GM12878 (cell line): ENCODE data around the gene POFUT2. TPM values are rescaled to one million over a fixed set of nuclear protein-coding genes. Genes with fewer than 3 reads are reported as not detected.

Source experiments
- ATAC-seq: fragments of 200-7000 bp; cut with Tn5 transposase; 3 replicates; pipeline ENCODE4 v1.9.1; 2020; ENCODE audit warnings: mild to moderate bottlenecking, moderate library complexity
- BruUV-seq: library from RNA; stranded (reverse); fragments of 400-500 nt; replicated peaks from 2 replicates; lab custom pipeline; 2021; lab: Mats Ljungman, UMichigan
- CTCF ChIA-PET: fragments of 300-600 bp; sonication (Branson Sonifier 250); formaldehyde crosslinking; extraction: SDS; loops from one replicate; lab custom pipeline; 2021; ENCODE audit warnings: inconsistent platforms; lab: Yijun Ruan, JAX
- POLR2A ChIA-PET: fragments of 350-600 bp; formaldehyde crosslinking; extraction: SDS; loops from one replicate; lab custom pipeline; 2021; ENCODE audit warnings: inconsistent platforms; lab: Charles Lee
- RAD21 ChIA-PET: fragments of 300-600 bp; sonication (Branson Sonifier 250); formaldehyde crosslinking; loops from one replicate; lab custom pipeline; 2023; ENCODE audit warnings: antibody characterized with exemption; ENCODE audit not compliant: unreplicated experiment; lab: Charles Lee
- SMC1A ChIA-PET: fragments of 300-600 bp; sonication (Branson Sonifier 250); formaldehyde crosslinking; loops from one replicate; lab custom pipeline; 2023; ENCODE audit not compliant: unreplicated experiment, uncharacterized antibody; lab: Charles Lee
- DNase-seq: peaks from one replicate; pipeline ENCODE4 v3.0.0-alpha.2; 2011; ENCODE audit warnings: low read depth, low spot score
- FAIRE-seq: peaks from 3 replicates; lab custom pipeline; 2011; peaks lifted over from hg19 to GRCh38; lab: Jason Lieb, UNC
- H2AFZ ChIP-seq: 2 replicates; pipeline ENCODE4 v1.6.0; 2011; ENCODE audit warnings: low read depth, low read length, control low read depth; ENCODE audit not compliant: control insufficient read depth
- H3K27ac ChIP-seq: 2 replicates; pipeline ENCODE4 v1.5.1; 2011; ENCODE audit warnings: control low read depth; ENCODE audit not compliant: control insufficient read depth, insufficient read depth
- H3K27me3 ChIP-seq, 2 experiments: replicated peaks in 1 of 2; 2 replicates each; pipeline versions ENCODE4 v1.6.0 to v1.6.1; 2011; ENCODE audit warnings: low read length in 1 of 2; ENCODE audit not compliant: control insufficient read depth in 2 of 2, insufficient read depth in 2 of 2
- H3K36me3 ChIP-seq, 2 experiments: 2 replicates each; pipeline ENCODE4 v1.5.1; 2011; ENCODE audit warnings: low read length in 1 of 2; ENCODE audit not compliant: control insufficient read depth in 2 of 2, insufficient read depth in 2 of 2
- H3K4me1 ChIP-seq: 2 replicates; pipeline ENCODE4 v1.6.1; 2011; ENCODE audit warnings: mild to moderate bottlenecking, low read length, moderate library complexity, mixed read lengths; ENCODE audit not compliant: control insufficient read depth, insufficient read depth
- H3K4me2 ChIP-seq: 2 replicates; pipeline ENCODE4 v1.6.0; 2011; ENCODE audit warnings: control low read depth; ENCODE audit not compliant: control insufficient read depth, insufficient read depth
- H3K4me3 ChIP-seq: fragments of 200-600 bp; sonication (generic); 2 replicates; pipeline ENCODE4 v1.5.1; 2016
- H3K79me2 ChIP-seq: 2 replicates; pipeline ENCODE4 v1.6.0; 2011; ENCODE audit warnings: low read length; ENCODE audit not compliant: control insufficient read depth, insufficient read depth
- H3K9ac ChIP-seq: 2 replicates; pipeline ENCODE4 v1.8.0; 2011; ENCODE audit warnings: low read length, control low read depth, mixed read lengths; ENCODE audit not compliant: control insufficient read depth, insufficient read depth
- H3K9me3 ChIP-seq: replicated peaks from 3 replicates; pipeline ENCODE4 v1.5.1; 2011; ENCODE audit warnings: mild to moderate bottlenecking, low read length; ENCODE audit not compliant: control insufficient read depth, insufficient read depth
- H4K20me1 ChIP-seq: 2 replicates; pipeline ENCODE4 v1.6.0; 2011; ENCODE audit not compliant: control insufficient read depth, insufficient read depth
- BHLHE40 ChIP-seq, 2 experiments: fragments of 450-650 bp in 1 of 2; IDR thresholded peaks; 2 replicates each; pipeline ENCODE4 v1.6.1; 2011 to 2017; ENCODE audit warnings: low read depth in 2 of 2, borderline replicate concordance in 1 of 2, improper control_type of control experiment in 1 of 2, low read length in 1 of 2, mild to moderate bottlenecking in 1 of 2
- EGR1 ChIP-seq, 2 experiments: IDR thresholded peaks; 1 replicate in 1 of 2; 2 replicates in 1 of 2; pipeline ENCODE4 v1.6.1; 2011 to 2012; ENCODE audit warnings: low read depth in 2 of 2, low read length in 2 of 2, borderline replicate concordance in 1 of 2, mild to moderate bottlenecking in 1 of 2, moderate library complexity in 1 of 2
- FOXK2 ChIP-seq: fragments of 450-650 bp; IDR thresholded peaks from 2 replicates; pipeline ENCODE4 v1.6.1; 2017; ENCODE audit warnings: mild to moderate bottlenecking, moderate library complexity
- LARP7 ChIP-seq: fragments of 450-650 bp; IDR thresholded peaks from 2 replicates; pipeline ENCODE4 v1.6.1; 2017; ENCODE audit warnings: mild to moderate bottlenecking
- NFYB ChIP-seq: IDR thresholded peaks from 2 replicates; pipeline ENCODE4 v1.6.1; 2011; ENCODE audit warnings: low read depth, mild to moderate bottlenecking, low read length, improper control_type of control experiment, moderate library complexity; ENCODE audit not compliant: insufficient read depth
- NR2C1 ChIP-seq: fragments of 450-650 bp; IDR thresholded peaks from 2 replicates; pipeline ENCODE4 v1.6.1; 2017; ENCODE audit warnings: antibody characterized with exemption, mild to moderate bottlenecking, moderate library complexity
- PML ChIP-seq: IDR thresholded peaks from 2 replicates; pipeline ENCODE4 v1.6.1; 2012; ENCODE audit warnings: low read length, inconsistent platforms
- POLR2AphosphoS2 ChIP-seq: IDR thresholded peaks from 2 replicates; pipeline ENCODE4 v1.6.1; 2011; ENCODE audit warnings: low read depth, mild to moderate bottlenecking, low read length, improper control_type of control experiment, moderate library complexity
- POLR2AphosphoS5 ChIP-seq: IDR thresholded peaks from 2 replicates; pipeline ENCODE4 v1.6.1; 2011; ENCODE audit warnings: mild to moderate bottlenecking, low read length, inconsistent platforms
- RAD51 ChIP-seq: fragments of 450-650 bp; IDR thresholded peaks from 2 replicates; pipeline ENCODE4 v1.6.1; 2016; ENCODE audit warnings: moderate library complexity, mild to moderate bottlenecking, inconsistent platforms
- SMC3 ChIP-seq: IDR thresholded peaks from 2 replicates; pipeline ENCODE4 v1.6.1; 2011; ENCODE audit warnings: low read length, improper control_type of control experiment, borderline replicate concordance
- SPI1 ChIP-seq: IDR thresholded peaks from 2 replicates; pipeline ENCODE4 v1.6.1; 2011; ENCODE audit warnings: low read depth, mild to moderate bottlenecking, low read length, moderate library complexity, borderline replicate concordance; ENCODE audit not compliant: insufficient read depth
- TCF7 ChIP-seq: IDR thresholded peaks from 2 replicates; pipeline ENCODE4 v1.6.1; 2014; ENCODE audit warnings: antibody characterized with exemption, borderline replicate concordance
- ZBED1 ChIP-seq: IDR thresholded peaks from 2 replicates; pipeline ENCODE4 v1.6.1; 2016; ENCODE audit warnings: borderline replicate concordance
- ZBTB40 ChIP-seq: fragments of 450-650 bp; IDR thresholded peaks from 2 replicates; pipeline ENCODE4 v1.6.1; 2016; ENCODE audit warnings: mild to moderate bottlenecking, moderate library complexity, borderline replicate concordance
- ZNF217 ChIP-seq: fragments of 450-650 bp; IDR thresholded peaks from 2 replicates; pipeline ENCODE4 v1.6.1; 2017; ENCODE audit warnings: antibody characterized with exemption, mild to moderate bottlenecking
- whole genome bisulfite sequencing: methylation state at CpG from one replicate; pipeline ENCODE4 v1.1.6; 2016; ENCODE audit warnings: low lambda C conversion rate; ENCODE audit not compliant: insufficient replicate concordance, insufficient coverage; ENCODE audit errors: missing lambda C conversion rate; 5-methylcytosine and 5-hydroxymethylcytosine counted together
- in situ Hi-C: fragments of 300-500 bp; cut with MboI; formaldehyde crosslinking; loops from 9 replicates; pipeline ENCODE4 v1.14.3; 2018; ENCODE audit warnings: mixed read lengths
- intact Hi-C: fragments of 100-400 bp; cut with micrococcal nuclease; formaldehyde crosslinking; loops from one replicate; pipeline ENCODE4 v1.14.2; 2022; ENCODE audit not compliant: unreplicated experiment
- polyA plus RNA-seq, 11 experiments: library from polyadenylated mRNA; depleted of rRNA in 4 of 11; unstranded in 6 of 11; stranded (reverse) in 5 of 11; fragments of >200 nt; fragmentation: Nextera tagmentation in 4 of 11; fragmentation: Illumina TruSeq in 1 of 11; extraction: Ambion mirVana in 4 of 11; extraction: Trizol in 1 of 11; gene quantifications; 1 replicate in 1 of 11; 2 replicates in 10 of 11; pipeline versions ENCODE4 v1.2.1 to v1.2.3, GENCODE V29; 2011 to 2016; ENCODE audit warnings: inconsistent platforms in 2 of 11, missing spikeins in 2 of 11, low read depth in 1 of 11
- total RNA-seq, 4 experiments: library from RNA; depleted of rRNA in 3 of 4; stranded (reverse); fragments of >200 nt in 3 of 4; fragmentation: Illumina TruSeq in 1 of 4; extraction: Trizol in 1 of 4; gene quantifications; 2 replicates each; pipeline versions ENCODE4 v1.2.1 to v1.2.3, GENCODE V29; 2013 to 2021
- TF ChIP-seq, protein P1 (sequence below): IDR thresholded peaks from 2 replicates; pipeline ENCODE4 v1.6.1; 2011; ENCODE audit warnings: borderline replicate concordance, low read depth, mild to moderate bottlenecking, moderate library complexity, mixed read lengths, low read length; ENCODE audit not compliant: insufficient read depth; ENCODE audit errors: extremely low read length

The POFUT2 gene
- total and polyA plus RNA-seq, 10 of the 15 experiments (the other 5 are each of a cell fraction or from before 2014, with no cell fraction given) = 1.2 to 15.1 (median 6.8) TPM

DNA sequence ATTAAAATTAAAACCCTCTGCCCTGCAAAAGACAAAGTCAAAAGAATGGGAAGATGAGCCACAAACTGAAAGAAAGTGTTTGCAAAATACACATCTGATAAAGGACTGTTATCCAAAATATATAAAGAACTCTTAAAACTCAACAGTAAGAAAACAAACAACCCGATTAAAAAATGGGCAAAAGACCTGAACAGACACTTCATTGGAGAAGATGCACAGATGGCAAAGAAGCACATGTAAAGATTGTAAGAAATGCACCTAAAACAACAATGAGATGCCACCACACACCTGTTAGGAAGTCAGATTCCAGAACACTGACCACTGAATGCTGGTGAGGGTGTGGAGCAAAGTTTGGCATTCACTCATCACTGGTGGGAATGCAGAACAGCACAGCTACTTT, 24.6 kb upstream of the POFUT2 start (continued):
- TF ChIP-seq ZBTB40 = no peak

GRCh38 chr21:45310459-45310858, 22.8 kb upstream of the POFUT2 start:
- intact Hi-C loops (no loop called here), in situ Hi-C loops (no loop called here)
- H2AFZ ChIP-seq = no peak overlapping the region
- H3K4me3 ChIP-seq = no peak overlapping the region
- ATAC-seq (no peak), DNase-seq (no peak), FAIRE-seq (no peak)
- RAD21 ChIA-PET = no interaction called here
- H3K4me1 ChIP-seq = no peaks in the 10 kb centered on the region
- no peak overlapping the region for H3K27ac ChIP-seq
- H3K27me3 ChIP-seq = peaks cover 0 to 1% of the 10 kb centered on the region in 2 experiments; a peak in 1 of 4 replicates
- CTCF ChIA-PET = no interaction called here
- no peaks in the 10 kb centered on the region for H3K79me2 ChIP-seq
- WGBS = 27% methylated on average over 10 of the region's 10 CpGs
- no peaks in the 10 kb centered on the region for H3K9me3 ChIP-seq
- H4K20me1 ChIP-seq = no peaks in the 10 kb centered on the region
- no peak overlapping the region for H3K4me2 ChIP-seq
- TF ChIP-seq NR2C1 = no peak
- TF ChIP-seq FOXK2 = no peak
- no peak for TF ChIP-seq POLR2AphosphoS2
- TF ChIP-seq PML = no peak
- no peak for TF ChIP-seq BHLHE40 (IDR thresholded peaks at IDR 0.05; ENCODE audit: borderline replicate concordance in 1 of 2, low read depth in 2 of 2, low read length in 1 of 2)
- no peak for TF ChIP-seq LARP7
- no peak for TF ChIP-seq EGR1 (IDR thresholded peaks at IDR 0.05; ENCODE audit: borderline replicate concordance in 1 of 2, low read depth in 2 of 2, low read length in 2 of 2)
- TF ChIP-seq POLR2AphosphoS5 = no peak
- TF ChIP-seq RAD51 = no peak
- no peak for TF ChIP-seq ZBED1
- TF ChIP-seq SMC3 = no peak
- no peak for TF ChIP-seq SPI1
- no peak for TF ChIP-seq NFYB
- TF ChIP-seq ZNF217 = no peak
- no peak for TF ChIP-seq TCF7
- TF ChIP-seq, protein P1, sequence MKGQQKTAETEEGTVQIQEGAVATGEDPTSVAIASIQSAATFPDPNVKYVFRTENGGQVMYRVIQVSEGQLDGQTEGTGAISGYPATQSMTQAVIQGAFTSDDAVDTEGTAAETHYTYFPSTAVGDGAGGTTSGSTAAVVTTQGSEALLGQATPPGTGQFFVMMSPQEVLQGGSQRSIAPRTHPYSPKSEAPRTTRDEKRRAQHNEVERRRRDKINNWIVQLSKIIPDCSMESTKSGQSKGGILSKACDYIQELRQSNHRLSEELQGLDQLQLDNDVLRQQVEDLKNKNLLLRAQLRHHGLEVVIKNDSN = no peak
- H3K36me3 ChIP-seq = no peaks in the 10 kb centered on the region
- SMC1A ChIA-PET = no interaction called here
- POLR2A ChIA-PET = no interaction called here
- no peak overlapping the region for H3K9ac ChIP-seq
- BruUV-seq = no TSS peak
